OCI-M1 (cell line): ENCODE results near the gene CFC1B.
"Not testable (repeated sequence)": the region's sequence is repeated elsewhere in the genome, so short reads cannot be mapped to it uniquely, and the experiment has no call there.

Experiments
- DNase-seq: peaks from one replicate; lab custom pipeline; 2025; lab: John Stamatoyannopoulos, UW

CFC1B gene

GRCh38 chr2:130566165-130566564 is 45.1 kb downstream of the CFC1B start:
- not testable (repeated sequence) for DNase-seq

- not testable (repeated sequence) for DNase-seq
Observed at GRCh38 chr2:130571929-130572328, 50.9 kb downstream of the CFC1B start.

- DNase-seq = not testable (repeated sequence)
Observed at GRCh38 chr2:130574230-130574629, 53.2 kb downstream of the CFC1B start.

GRCh38 chr2:130576209-130576784 is 55.3 kb downstream of the CFC1B start:
- DNase-seq = not testable (repeated sequence)

GRCh38 chr2:130577559-130577958 is 56.5 kb downstream of the CFC1B start:
- DNase-seq = not testable (repeated sequence)
